ENCODE results near the gene TOMM20L. TPM values are rescaled to one million over a fixed set of nuclear protein-coding genes. Genes with fewer than 3 reads are reported as not detected.

TOMM20L gene
- polyA plus RNA-seq, 12 donors, result 0.39 to 1.2 (median 0.64) TPM; not detected in 2

GRCh38 chr14:58426670-58427280 lies 31.0 kb downstream of the TOMM20L start:
- peak; percentile 83 for DNase-seq

DNA sequence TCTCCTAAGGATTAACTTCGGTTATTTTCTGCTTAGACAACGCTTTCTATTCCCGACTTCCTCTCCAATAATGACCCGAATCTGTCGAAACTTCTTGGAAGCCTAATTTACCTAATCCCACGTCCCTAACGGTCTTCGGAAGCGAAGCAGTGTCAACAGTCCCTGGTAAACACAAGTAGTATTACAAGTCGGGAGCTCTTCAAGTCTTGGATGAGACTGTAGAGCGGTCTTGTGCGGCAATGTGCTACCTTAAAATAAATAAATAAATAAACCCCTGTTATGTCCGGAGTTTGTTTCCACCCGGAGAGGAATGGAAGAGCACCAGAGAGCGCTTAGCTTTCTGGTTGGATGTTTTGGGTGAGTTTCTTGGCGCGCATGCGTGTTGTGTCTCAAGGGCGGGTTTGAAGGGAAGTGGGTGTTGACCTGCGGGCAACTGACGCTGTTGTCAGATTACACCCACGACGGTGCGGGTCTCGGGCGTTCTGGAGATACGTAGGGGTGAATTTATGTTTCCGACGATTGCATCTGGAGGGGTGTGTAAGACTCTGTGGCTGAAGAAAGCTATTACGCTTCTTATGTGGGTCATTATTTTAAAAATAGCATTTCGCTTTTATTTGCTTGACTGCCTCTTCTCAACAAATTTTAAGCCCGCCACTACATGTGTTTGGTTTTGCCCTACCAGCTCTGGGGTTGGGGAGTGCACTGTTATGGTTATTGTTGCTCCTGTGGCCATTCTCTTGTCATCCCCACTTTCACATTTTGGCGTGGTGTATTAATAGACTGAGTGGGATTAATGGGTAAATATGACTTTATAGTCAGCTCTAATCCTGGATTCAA lies 31.8 kb downstream of the TOMM20L start, which contains the start of the genes KIAA0586 and TIMM9:
Gene KIAA0586, plus strand, starts transcription at position 439 of the 837 bp plus-strand sequence. CDS start 546 bp downstream, outside the sequence.
Gene TIMM9, minus strand, starts transcription at position 251 of the 837 bp plus-strand sequence. CDS start 15,586 bp downstream, outside the sequence.
- peak; percentile 98 for DNase-seq

GRCh38 chr14:58428118-58428683 lies 32.5 kb downstream of the TOMM20L start:
- DNase-seq, result peak; percentile 64

DNA sequence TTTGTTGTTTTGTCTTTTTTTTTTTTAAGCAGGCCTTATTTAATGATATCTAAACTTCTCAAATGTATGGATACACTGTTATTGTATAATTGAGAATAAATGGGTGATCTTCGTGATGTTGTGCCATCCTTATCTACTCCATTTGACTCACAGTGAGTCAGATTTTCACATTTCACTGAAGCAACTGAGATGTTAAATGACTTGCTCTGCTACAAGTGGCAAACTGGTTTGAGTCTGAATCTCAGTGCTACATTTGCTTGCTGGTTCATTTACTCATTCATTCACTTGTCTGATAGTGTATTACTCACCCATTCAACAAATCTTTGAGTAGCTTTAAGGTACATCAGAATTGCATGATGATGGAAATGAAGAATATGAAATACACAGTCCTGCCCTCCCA lies 34.4 kb downstream of the TOMM20L start:
- DNase-seq, result no peak

DNA sequence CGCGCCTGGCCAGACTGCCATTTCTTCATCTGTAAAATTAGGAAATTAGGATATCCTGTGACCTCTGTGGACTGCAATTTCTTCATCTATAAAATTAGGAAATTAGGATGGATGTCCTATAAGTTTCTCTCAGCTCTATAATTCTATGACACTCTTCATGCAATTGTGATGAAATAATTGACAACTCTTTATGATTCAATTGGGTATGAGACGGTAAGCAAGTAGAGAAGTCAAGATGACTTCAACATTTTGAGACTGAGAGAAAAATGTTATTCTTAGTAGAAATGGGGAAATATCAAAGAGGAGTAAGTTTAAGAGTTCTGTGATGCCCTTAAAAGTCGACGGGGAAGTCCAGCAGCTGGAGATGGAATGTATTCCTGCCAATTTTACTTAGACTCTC lies 43.7 kb downstream of the TOMM20L start:
- DNase-seq, result no peak

DNA sequence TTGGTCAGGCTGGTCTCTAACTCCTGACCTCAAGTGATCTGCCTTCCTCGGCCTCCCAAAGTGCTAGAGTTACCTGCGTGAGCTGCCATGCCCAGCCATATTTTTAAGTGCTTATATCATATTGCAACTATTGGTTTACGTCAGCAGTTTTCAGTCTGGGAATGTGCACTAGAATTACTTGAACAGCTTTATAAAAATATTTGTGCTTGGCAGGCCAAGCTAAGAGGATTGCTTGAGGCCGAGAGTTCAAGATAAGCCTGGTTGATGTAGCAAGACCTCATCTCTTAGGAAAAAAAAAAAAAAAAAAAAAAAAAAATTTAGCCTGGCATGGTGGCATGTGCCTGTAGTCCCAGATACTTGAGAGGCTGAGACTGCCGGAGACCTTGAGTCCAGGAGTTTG lies 48.9 kb downstream of the TOMM20L start:
- no peak for DNase-seq

DNA sequence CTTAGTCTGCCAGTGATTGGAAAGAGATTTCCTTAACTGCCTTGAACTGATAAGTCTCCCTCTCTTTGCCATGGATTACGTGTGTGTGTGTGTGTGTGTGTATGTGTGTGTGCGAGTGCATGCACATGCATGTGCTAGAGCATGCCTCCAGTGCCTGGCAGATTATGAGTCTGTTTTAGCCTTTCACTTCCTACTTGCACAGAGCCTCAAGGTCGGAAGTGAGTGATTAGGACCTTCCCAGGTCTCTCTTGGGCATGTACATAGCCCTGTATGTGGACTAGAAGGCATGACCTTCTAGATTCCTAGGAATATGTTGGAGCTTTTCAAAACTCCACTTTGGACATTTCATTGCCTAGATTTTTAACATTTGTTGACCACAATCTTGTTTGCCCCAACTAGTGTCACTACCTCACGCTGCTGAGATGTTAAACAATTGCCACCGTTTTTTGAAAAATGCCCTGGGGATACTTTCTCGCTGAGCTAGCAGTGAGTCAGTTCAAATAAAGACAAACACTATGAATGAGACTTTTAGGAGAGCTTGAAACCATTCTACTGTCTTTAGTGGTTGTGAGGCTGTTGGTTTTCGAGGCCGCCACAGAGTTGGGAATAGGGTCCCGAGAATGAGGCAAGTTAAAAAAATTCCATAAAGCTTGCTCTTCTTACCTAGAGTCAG lies 60.0 kb downstream of the TOMM20L start:
- no peak for DNase-seq

Other genes starting within 250 kb of the TOMM20L start
- 10 to 100 TPM in 7 of 12 donors, 1 to 10 TPM in 4, not detected in 1; 4.3 to 16.7 (median 10.3) TPM for gene ARMH4, start 243.7 kb upstream of the TOMM20L start, polyA plus RNA-seq (ENCODE audit: insufficient read length in 12 of 12)
- 10 to 100 TPM in 11 of 12 donors, not detected in 1; 46.7 to 90.3 (median 79.6) TPM for gene ACTR10, start 195.8 kb upstream of the TOMM20L start, polyA plus RNA-seq (ENCODE audit: insufficient read length in 12 of 12)
- 100 to 1,000 TPM in 7 of 12 donors, 10 to 100 TPM in 4, not detected in 1; 65.1 to 145 (median 107) TPM for gene PSMA3, start 151.1 kb upstream of the TOMM20L start, polyA plus RNA-seq (ENCODE audit: insufficient read length in 12 of 12)
- gene ARID4A, start 97.4 kb upstream of the TOMM20L start, polyA plus RNA-seq (ENCODE audit: insufficient read length in 12 of 12), result 10 to 100 TPM in 11 of 12 donors, not detected in 1; 12.4 to 38.5 (median 16.0) TPM
- gene TIMM9, start 31.6 kb downstream of the TOMM20L start, polyA plus RNA-seq (ENCODE audit: insufficient read length in 12 of 12), result 100 to 1,000 TPM in 4 of 12 donors, 10 to 100 TPM in 7, not detected in 1; 79.7 to 145 (median 98.3) TPM
- 10 to 100 TPM in 11 of 12 donors, not detected in 1; 11.2 to 21.5 (median 19.6) TPM for gene KIAA0586, start 31.8 kb downstream of the TOMM20L start, polyA plus RNA-seq (ENCODE audit: insufficient read length in 12 of 12)
- 10 to 100 TPM in 11 of 12 donors, not detected in 1; 19.7 to 41.9 (median 30.0) TPM for gene DACT1, start 242.0 kb downstream of the TOMM20L start, polyA plus RNA-seq (ENCODE audit: insufficient read length in 12 of 12)